IMR-90 (cell line): ENCODE results near the gene TNFRSF1A. TPM values are rescaled to one million over a fixed set of nuclear protein-coding genes. Genes with fewer than 3 reads are reported as not detected.

Source experiments
- ATAC-seq: fragments of 200-7000 bp; cut with Tn5 transposase; 2 replicates; pipeline ENCODE4 v1.9.1; 2020; ENCODE audit warnings: low read depth, mild to moderate bottlenecking, moderate library complexity
- BruUV-seq: library from RNA; stranded (reverse); fragments of 400-500 nt; replicated peaks from 2 replicates; lab custom pipeline; 2021; lab: Mats Ljungman, UMichigan
- CTCF ChIA-PET: fragments of 300-600 bp; formaldehyde crosslinking; extraction: SDS; loops from one replicate; lab custom pipeline; 2021; ENCODE audit warnings: antibody characterized with exemption; lab: Yijun Ruan, JAX
- POLR2A ChIA-PET: fragments of 300-600 bp; sonication (Branson Sonifier 250); formaldehyde crosslinking; loops from one replicate; lab custom pipeline; 2022; ENCODE audit warnings: antibody characterized with exemption; ENCODE audit not compliant: unreplicated experiment; lab: Charles Lee
- DNase-seq: peaks from one replicate; pipeline ENCODE4 v3.0.0; 2013
- H2AFZ ChIP-seq: replicated peaks from 2 replicates; pipeline ENCODE3; 2013; ENCODE audit warnings: low read length, mild to moderate bottlenecking; ENCODE audit not compliant: poor library complexity
- H2AK5ac ChIP-seq: 2 replicates; pipeline ENCODE4 v1.6.1; 2013; ENCODE audit warnings: low read depth, low read length, inconsistent platforms
- H2AK9ac ChIP-seq: replicated peaks from 2 replicates; pipeline ENCODE3; 2013; ENCODE audit warnings: mild to moderate bottlenecking, low read depth, low read length, moderate library complexity; ENCODE audit not compliant: poor library complexity
- H2BK120ac ChIP-seq: 2 replicates; pipeline ENCODE4 v1.6.1; 2013; ENCODE audit warnings: low read depth, low read length, inconsistent platforms
- H2BK15ac ChIP-seq: 3 replicates; pipeline ENCODE4 v1.6.1; 2013; ENCODE audit warnings: low read depth, low read length, inconsistent platforms
- H2BK20ac ChIP-seq: 2 replicates; pipeline ENCODE4 v1.6.1; 2013; ENCODE audit warnings: low read depth, mild to moderate bottlenecking, inconsistent platforms, low read length, moderate library complexity
- H2BK5ac ChIP-seq: 2 replicates; pipeline ENCODE4 v1.6.1; 2013; ENCODE audit warnings: mild to moderate bottlenecking, low read depth, low read length, inconsistent platforms; ENCODE audit not compliant: poor library complexity, severe bottlenecking
- H3K14ac ChIP-seq: replicated peaks from 2 replicates; pipeline ENCODE4 v1.6.1; 2013; ENCODE audit warnings: low read depth, low read length, inconsistent platforms
- H3K18ac ChIP-seq: 2 replicates; pipeline ENCODE4 v1.6.1; 2013; ENCODE audit warnings: low read depth, low read length, control low read depth
- H3K23ac ChIP-seq: 2 replicates; pipeline ENCODE4 v1.6.1; 2013; ENCODE audit warnings: low read depth, low read length, inconsistent platforms
- H3K27ac ChIP-seq: 2 replicates; pipeline ENCODE4 v1.5.1; 2013; ENCODE audit warnings: mild to moderate bottlenecking, control low read depth, low read length; ENCODE audit not compliant: insufficient read depth
- H3K27me3 ChIP-seq: 2 replicates; pipeline ENCODE4 v1.6.1; 2013; ENCODE audit warnings: low read length; ENCODE audit not compliant: control insufficient read depth, insufficient read depth
- H3K36me3 ChIP-seq: 2 replicates; pipeline ENCODE4 v1.6.1; 2013; ENCODE audit warnings: low read length, mixed read lengths; ENCODE audit not compliant: control insufficient read depth, insufficient read depth
- H3K4ac ChIP-seq: 2 replicates; pipeline ENCODE4 v1.6.1; 2013; ENCODE audit warnings: low read depth, low read length, inconsistent platforms
- H3K4me1 ChIP-seq: 2 replicates; pipeline ENCODE4 v1.6.1; 2013; ENCODE audit warnings: low read length, mixed read lengths; ENCODE audit not compliant: control insufficient read depth, insufficient read depth
- H3K4me2 ChIP-seq: 2 replicates; pipeline ENCODE4 v1.6.1; 2013; ENCODE audit warnings: low read depth, mild to moderate bottlenecking, control low read depth, low read length, moderate library complexity
- H3K4me3 ChIP-seq: 2 replicates; pipeline ENCODE4 v1.5.1; 2013; ENCODE audit warnings: low read depth, mild to moderate bottlenecking, control low read depth, low read length, moderate library complexity; ENCODE audit not compliant: insufficient read depth
- H3K56ac ChIP-seq: 2 replicates; pipeline ENCODE4 v1.6.1; 2013; ENCODE audit warnings: low read length, inconsistent platforms; ENCODE audit not compliant: insufficient read depth; ENCODE audit errors: extremely low read depth
- H3K79me1 ChIP-seq, 2 experiments: 2 replicates each; pipeline ENCODE4 v1.6.1; 2013; ENCODE audit warnings: low read length in 2 of 2, inconsistent platforms in 1 of 2, low read depth in 1 of 2
- H3K9ac ChIP-seq: 2 replicates; pipeline ENCODE4 v1.6.1; 2013; ENCODE audit warnings: low read depth, low read length, control low read depth
- H3K9me1 ChIP-seq: 2 replicates; pipeline ENCODE4 v1.6.1; 2013; ENCODE audit warnings: low read length, inconsistent platforms; ENCODE audit not compliant: insufficient read depth
- H3K9me3 ChIP-seq: 2 replicates; pipeline ENCODE4 v1.6.1; 2013; ENCODE audit warnings: low read length; ENCODE audit not compliant: control insufficient read depth, insufficient read depth
- H4K20me1 ChIP-seq: 2 replicates; pipeline ENCODE4 v1.6.1; 2013; ENCODE audit warnings: low read length, inconsistent platforms; ENCODE audit not compliant: insufficient read depth
- H4K5ac ChIP-seq: 2 replicates; pipeline ENCODE4 v1.6.1; 2013; ENCODE audit warnings: mild to moderate bottlenecking, low read depth, low read length, control low read depth
- H4K8ac ChIP-seq, 2 experiments: 2 replicates each; pipeline ENCODE4 v1.6.1; 2013; ENCODE audit warnings: low read depth in 2 of 2, low read length in 2 of 2, control low read depth in 1 of 2, inconsistent platforms in 1 of 2
- H4K91ac ChIP-seq: 2 replicates; pipeline ENCODE4 v1.6.1; 2013; ENCODE audit warnings: low read depth, low read length, inconsistent platforms; ENCODE audit not compliant: insufficient read depth
- CHD1 ChIP-seq: IDR thresholded peaks from 2 replicates; pipeline ENCODE4 v1.6.1; 2012; ENCODE audit warnings: low read depth, low read length, improper control_type of control experiment
- MAZ ChIP-seq: IDR thresholded peaks from 2 replicates; pipeline ENCODE4 v1.6.1; 2012; ENCODE audit warnings: low read depth, mild to moderate bottlenecking, low read length, improper control_type of control experiment, moderate library complexity, borderline replicate concordance
- WGBS, 2 experiments: methylation state at CpG; one replicate each; pipeline versions ENCODE4 v1.1.5 to v1.1.7; 2013; ENCODE audit warnings: missing lambda C conversion rate in 2 of 2; ENCODE audit not compliant: insufficient read length in 1 of 2; ENCODE audit errors: extremely low coverage in 2 of 2; 5-methylcytosine and 5-hydroxymethylcytosine counted together
- dilution Hi-C: fragments of 300-500 bp; cut with HindIII; formaldehyde crosslinking; loops from one replicate; pipeline ENCODE4 v1.14.3; 2018; ENCODE audit warnings: low sequenced_read_pairs; ENCODE audit not compliant: unreplicated experiment
- in situ Hi-C: fragments of 300-500 bp; cut with MboI; formaldehyde crosslinking; loops from 3 replicates; pipeline ENCODE4 v1.14.3; 2019; ENCODE audit warnings: low sequenced_read_pairs, inconsistent platforms, mixed read lengths
- intact Hi-C: fragments of 100-400 bp; cut with micrococcal nuclease; formaldehyde crosslinking; loops from 2 replicates; pipeline ENCODE4 v1.10.0; 2022
- polyA plus RNA-seq, 3 experiments: library from polyadenylated mRNA; depleted of rRNA; stranded (reverse); fragments of >200 nt; gene quantifications; 2 replicates each; pipeline ENCODE4 v1.2.3, GENCODE V29; 2012; ENCODE audit warnings: low replicate concordance in 1 of 3
- total RNA-seq: library from RNA; depleted of rRNA; stranded (reverse); fragments of >200 nt; gene quantifications from 2 replicates; pipeline ENCODE4 v1.2.3, GENCODE V29; 2012

TNFRSF1A gene
- total and polyA plus RNA-seq, 2 of the 4 experiments (the other 2 are of a cell fraction), result 79.6 to 136 TPM

- no peaks in the 10 kb centered on the region for H3K27me3 ChIP-seq
- H3K36me3 ChIP-seq, result no peaks in the 10 kb centered on the region
- peaks cover 10% of the 10 kb centered on the region for H3K4me1 ChIP-seq
- H3K14ac ChIP-seq, result no peak overlapping the region
- H3K9ac ChIP-seq, result no peak overlapping the region
- H3K9me1 ChIP-seq, result peaks cover 12% of the 10 kb centered on the region
- H4K8ac ChIP-seq, result no peak overlapping the region
- ATAC-seq (no peak), DNase-seq (no peak)
- H3K4me3 ChIP-seq, result no peak overlapping the region
- H2BK120ac ChIP-seq, result no peak overlapping the region
- no peak overlapping the region for H3K4me2 ChIP-seq
- TF ChIP-seq MAZ (no peak), CHD1 (no peak)
- H2AK5ac ChIP-seq, result no peak overlapping the region
- H3K4ac ChIP-seq, result no peak overlapping the region
- H2BK15ac ChIP-seq, result no peak overlapping the region
- H3K79me1 ChIP-seq, result no peaks in the 10 kb centered on the region
- no peaks in the 10 kb centered on the region for H3K9me3 ChIP-seq
- no peaks in the 10 kb centered on the region for H4K20me1 ChIP-seq
- no peak overlapping the region for H3K56ac ChIP-seq
- no peak overlapping the region for H2AFZ ChIP-seq
- in situ Hi-C loops (no loop called here), intact Hi-C loops (no loop called here), dilution Hi-C loops (no loop called here)
- 95% methylated on average over 4 of the region's 21 CpGs; no CpG with 5 or more reads in 1 of the 2 experiments for WGBS, 2 experiments
- no peak overlapping the region for H3K23ac ChIP-seq
- H2BK5ac ChIP-seq, result no peak overlapping the region
- no peak overlapping the region for H3K18ac ChIP-seq
- no TSS peak for BruUV-seq
- ChIA-PET POLR2A (no interaction called here), CTCF (no interaction called here)
- H3K27ac ChIP-seq, result no peak overlapping the region
- no peak overlapping the region for H4K5ac ChIP-seq
- peak overlapping the region; percentile 24 for H2AK9ac ChIP-seq
- H4K91ac ChIP-seq, result no peak overlapping the region
- H2BK20ac ChIP-seq, result no peak overlapping the region
These were observed 24.8 kb downstream of the TNFRSF1A start for GRCh38 chr12:6316921-6317692.
